Measurements from ENCODE around the gene KCTD20. TPM values are rescaled to one million over a fixed set of nuclear protein-coding genes. Genes with fewer than 3 reads are reported as not detected.

The KCTD20 gene
- total and polyA plus RNA-seq, 9 of the 15 experiments (the other 6 are each of a cell fraction or from before 2014, with no cell fraction given), result 28.9 to 160 (median 70.6) TPM

DNA sequence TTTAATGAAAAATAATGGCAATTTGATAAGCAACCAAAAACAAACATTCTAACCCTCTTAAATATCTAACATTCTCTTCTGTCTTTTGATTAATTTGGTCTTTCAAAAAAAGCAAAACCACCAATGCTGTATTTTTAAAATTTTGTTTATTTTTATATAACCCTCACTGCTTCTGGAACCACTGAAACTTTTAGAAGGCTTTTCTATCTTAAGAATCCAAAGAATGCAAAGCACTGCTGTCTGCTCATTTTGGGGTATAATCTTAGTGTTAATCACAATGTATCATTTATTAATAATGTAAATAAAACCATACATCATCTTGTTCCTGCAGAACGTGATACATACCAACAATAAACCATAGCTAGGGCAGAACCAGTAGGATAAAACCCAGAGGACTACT is 90.5 kb downstream of the KCTD20 start (continued):
- TF ChIP-seq, protein P1, sequence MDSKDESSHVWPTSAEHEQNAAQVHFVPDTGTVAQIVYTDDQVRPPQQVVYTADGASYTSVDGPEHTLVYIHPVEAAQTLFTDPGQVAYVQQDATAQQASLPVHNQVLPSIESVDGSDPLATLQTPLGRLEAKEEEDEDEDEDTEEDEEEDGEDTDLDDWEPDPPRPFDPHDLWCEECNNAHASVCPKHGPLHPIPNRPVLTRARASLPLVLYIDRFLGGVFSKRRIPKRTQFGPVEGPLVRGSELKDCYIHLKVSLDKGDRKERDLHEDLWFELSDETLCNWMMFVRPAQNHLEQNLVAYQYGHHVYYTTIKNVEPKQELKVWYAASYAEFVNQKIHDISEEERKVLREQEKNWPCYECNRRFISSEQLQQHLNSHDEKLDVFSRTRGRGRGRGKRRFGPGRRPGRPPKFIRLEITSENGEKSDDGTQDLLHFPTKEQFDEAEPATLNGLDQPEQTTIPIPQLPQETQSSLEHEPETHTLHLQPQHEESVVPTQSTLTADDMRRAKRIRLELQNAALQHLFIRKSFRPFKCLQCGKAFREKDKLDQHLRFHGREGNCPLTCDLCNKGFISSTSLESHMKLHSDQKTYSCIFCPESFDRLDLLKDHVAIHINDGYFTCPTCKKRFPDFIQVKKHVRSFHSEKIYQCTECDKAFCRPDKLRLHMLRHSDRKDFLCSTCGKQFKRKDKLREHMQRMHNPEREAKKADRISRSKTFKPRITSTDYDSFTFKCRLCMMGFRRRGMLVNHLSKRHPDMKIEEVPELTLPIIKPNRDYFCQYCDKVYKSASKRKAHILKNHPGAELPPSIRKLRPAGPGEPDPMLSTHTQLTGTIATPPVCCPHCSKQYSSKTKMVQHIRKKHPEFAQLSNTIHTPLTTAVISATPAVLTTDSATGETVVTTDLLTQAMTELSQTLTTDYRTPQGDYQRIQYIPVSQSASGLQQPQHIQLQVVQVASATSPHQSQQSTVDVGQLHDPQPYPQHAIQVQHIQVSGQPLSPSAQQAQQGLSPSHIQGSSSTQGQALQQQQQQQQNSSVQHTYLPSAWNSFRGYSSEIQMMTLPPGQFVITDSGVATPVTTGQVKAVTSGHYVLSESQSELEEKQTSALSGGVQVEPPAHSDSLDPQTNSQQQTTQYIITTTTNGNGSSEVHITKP (IDR thresholded peaks at IDR 0.05; ENCODE audit: partially characterized antibody), result no peak
- no peak for TF ChIP-seq CXXC5 (CRISPR knock-in tag; IDR thresholded peaks at IDR 0.05)
- no peak for TF ChIP-seq CEBPG (CRISPR knock-in tag; IDR thresholded peaks at IDR 0.05)
- TF ChIP-seq CEBPG (tag; conservative IDR thresholded peaks at IDR 0.05 in 1 of 2, IDR thresholded peaks at IDR 0.05 in 1 of 2), result no peak
- TF ChIP-seq PHF20 (IDR thresholded peaks at IDR 0.05; ENCODE audit: partially characterized antibody), result no peak
- no peak for TF ChIP-seq NR1H2 (CRISPR knock-in tag; IDR thresholded peaks at IDR 0.05)
- no peak for TF ChIP-seq MTA1 (IDR thresholded peaks at IDR 0.05; ENCODE audit: borderline replicate concordance)
- TF ChIP-seq NRF1 (conservative IDR thresholded peaks at IDR 0.05 in 1 of 2, IDR thresholded peaks at IDR 0.05 in 1 of 2), result no peak
- TF ChIP-seq DPF2 (IDR thresholded peaks at IDR 0.05), result no peak
- no peak for TF ChIP-seq MAFK (IDR thresholded peaks at IDR 0.05; ENCODE audit: low read length)
